HL-60/S4 (cell line): ENCODE results near the gene BANF1.
"Not testable (repeated sequence)": the region's sequence is repeated elsewhere in the genome, so short reads cannot be mapped to it uniquely, and the experiment has no call there.

Source experiments
- in situ Hi-C: fragments of 300-500 bp; cut with MboI; formaldehyde crosslinking; loops from 2 replicates; pipeline ENCODE4 v1.14.3; 2022; ENCODE audit warnings: low sequenced_read_pairs

BANF1 gene

GRCh38 chr11:66008468-66009101, 6.3 kb downstream of the BANF1 start:
- in situ Hi-C loops: no loop called here

GRCh38 chr11:66010036-66010435, 7.7 kb downstream of the BANF1 start:
- in situ Hi-C loops: not testable (repeated sequence)

DNA sequence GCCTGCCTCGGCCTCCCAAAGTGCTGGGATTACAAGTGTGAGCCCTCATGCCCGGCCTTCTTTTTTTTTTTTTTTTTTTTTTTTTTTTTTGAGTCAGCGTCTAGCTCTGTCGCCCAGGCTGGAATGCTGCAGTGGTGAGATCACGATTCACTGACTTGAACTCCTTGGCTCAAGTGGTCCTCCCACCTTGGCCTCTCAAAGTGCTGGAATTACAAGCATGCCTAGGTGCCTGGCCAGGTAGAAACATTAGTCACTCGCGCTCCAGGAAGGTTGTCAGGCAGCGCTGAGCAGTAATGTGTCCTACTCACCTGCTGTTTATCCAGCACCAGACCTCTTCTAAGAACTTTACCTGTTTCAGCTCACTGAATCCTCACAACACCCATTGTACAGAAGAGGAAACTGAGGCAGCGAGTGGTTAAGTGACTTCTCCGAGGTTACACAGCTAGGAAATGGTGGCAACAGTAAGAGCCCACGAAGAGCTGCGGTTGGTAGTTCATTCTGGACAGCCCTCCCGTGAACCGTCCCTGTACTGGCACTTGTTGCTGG, 9.0 kb downstream of the BANF1 start:
- in situ Hi-C loops: no loop called here

DNA sequence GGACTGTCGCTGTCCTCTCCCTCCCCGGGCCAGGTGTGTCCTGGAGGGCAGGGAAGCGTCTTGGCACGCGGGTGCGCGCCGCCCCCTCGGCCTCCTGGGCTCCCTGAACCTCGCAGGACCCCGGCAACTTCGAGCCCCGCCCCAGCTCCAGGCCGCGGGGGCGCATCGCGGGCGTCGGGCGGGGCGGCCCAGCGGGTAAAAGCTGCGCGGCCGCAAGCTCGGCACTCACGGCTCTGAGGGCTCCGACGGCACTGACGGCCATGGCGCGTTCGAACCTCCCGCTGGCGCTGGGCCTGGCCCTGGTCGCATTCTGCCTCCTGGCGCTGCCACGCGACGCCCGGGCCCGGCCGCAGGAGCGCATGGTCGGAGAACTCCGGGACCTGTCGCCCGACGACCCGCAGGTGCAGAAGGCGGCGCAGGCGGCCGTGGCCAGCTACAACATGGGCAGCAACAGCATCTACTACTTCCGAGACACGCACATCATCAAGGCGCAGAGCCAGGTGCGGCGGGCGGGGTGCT, 9.5 kb downstream of the BANF1 start, which contains the start of gene CST6:
Gene CST6, plus strand, starts transcription at position 224 of the 519 bp plus-strand sequence. Its CDS starts 37 bp downstream, at position 261.
- in situ Hi-C loops: no loop called here

DNA sequence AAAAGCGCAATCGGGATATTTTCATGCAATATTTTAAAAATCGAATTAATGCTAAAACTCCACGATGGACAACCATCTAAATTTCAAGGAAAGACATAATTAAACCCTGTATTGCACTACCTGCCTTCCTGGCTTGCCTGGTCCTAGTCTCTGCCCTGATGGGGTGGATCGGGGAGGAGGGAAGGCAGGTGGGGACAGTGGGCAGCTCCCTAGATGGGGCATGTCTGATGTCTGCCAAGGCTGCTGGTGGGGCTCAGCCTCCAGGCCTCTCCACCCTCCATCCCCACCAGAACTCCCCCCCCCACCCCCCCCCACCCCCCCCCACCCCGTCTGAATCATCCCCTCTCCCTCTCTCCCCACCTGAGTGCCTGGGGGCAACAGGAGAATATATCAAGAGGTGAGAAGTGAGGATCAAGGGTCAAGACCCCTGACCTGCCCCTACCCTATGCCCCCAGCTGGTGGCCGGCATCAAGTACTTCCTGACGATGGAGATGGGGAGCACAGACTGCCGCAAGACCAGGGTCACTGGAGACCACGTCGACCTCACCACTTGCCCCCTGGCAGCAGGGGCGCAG, 10.2 kb downstream of the BANF1 start:
- in situ Hi-C loops: no loop called here

GRCh38 chr11:66012946-66013761, 10.9 kb downstream of the BANF1 start:
- in situ Hi-C loops: no loop called here

DNA sequence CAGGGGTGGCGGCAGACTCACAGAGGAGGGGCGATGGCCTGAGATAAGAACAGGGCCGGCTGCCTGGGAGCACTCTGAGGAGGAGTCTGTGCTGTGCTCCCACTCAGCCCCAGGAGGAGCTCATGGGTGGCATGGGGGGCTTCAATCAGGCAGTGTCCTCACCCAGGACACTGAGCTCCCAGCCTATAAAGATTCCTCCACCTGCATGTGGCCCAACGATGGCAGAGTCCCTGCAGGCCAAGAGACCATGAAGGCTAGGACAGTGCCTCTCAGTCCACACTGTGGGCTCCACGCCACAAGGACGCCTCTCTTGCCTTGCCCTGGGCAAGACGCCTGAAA, 11.4 kb downstream of the BANF1 start:
- in situ Hi-C loops: no loop called here

DNA sequence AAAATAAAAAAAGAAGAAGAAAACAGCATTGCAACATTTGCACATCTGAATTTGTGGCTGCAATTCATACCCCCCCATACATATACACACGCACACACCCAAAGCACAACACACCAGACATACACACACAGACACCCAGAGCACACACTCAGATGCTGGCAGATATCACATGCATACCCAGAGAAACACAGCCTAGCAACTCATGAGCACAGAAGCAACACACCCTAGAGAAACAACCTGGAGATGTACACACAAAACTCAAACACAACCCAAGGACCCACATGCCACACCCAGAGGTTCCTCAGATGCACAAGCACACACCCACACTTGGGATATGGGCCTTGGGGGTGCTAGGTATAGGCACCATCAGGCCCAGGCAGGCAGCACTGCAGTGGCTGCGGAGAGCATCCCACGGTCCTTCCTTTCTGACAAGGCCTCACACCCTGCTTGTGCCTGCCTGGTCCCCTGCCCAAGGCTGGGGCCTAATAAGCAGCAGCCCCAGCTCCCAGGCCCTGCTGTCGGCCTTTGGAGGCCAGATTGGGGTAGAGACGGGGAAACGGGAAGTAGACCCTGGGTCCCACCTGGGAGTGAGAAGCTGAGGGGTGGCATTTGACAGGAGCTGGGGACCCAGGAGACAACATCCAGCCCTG, 12.6 kb downstream of the BANF1 start:
- in situ Hi-C loops: no loop called here

- in situ Hi-C loops: no loop called here
These were observed 13.2 kb downstream of the BANF1 start for GRCh38 chr11:66015454-66015881.

GRCh38 chr11:66015936-66016792, 13.9 kb downstream of the BANF1 start:
- in situ Hi-C loops: no loop called here

- in situ Hi-C loops: no loop called here
These were observed 14.5 kb downstream of the BANF1 start for GRCh38 chr11:66016793-66017177.

DNA sequence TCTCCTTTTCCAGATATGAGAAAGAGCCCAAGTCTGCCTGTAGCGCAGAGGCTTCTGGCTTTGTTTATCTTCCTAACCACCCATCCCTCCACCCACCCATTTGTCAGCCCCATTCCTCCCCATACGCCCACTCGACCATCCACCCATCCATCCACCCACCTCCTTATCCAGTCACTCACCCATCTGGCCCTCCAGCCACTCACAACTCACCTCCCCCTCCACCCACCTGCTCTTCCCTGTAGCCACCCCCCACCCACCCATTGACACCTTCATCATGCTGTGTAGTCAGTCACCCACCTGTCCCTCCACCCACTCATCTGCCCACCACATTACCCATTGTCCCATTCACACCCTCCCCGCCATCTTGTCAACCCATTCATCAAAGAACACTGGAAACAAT, 15.0 kb downstream of the BANF1 start:
- in situ Hi-C loops: no loop called here

DNA sequence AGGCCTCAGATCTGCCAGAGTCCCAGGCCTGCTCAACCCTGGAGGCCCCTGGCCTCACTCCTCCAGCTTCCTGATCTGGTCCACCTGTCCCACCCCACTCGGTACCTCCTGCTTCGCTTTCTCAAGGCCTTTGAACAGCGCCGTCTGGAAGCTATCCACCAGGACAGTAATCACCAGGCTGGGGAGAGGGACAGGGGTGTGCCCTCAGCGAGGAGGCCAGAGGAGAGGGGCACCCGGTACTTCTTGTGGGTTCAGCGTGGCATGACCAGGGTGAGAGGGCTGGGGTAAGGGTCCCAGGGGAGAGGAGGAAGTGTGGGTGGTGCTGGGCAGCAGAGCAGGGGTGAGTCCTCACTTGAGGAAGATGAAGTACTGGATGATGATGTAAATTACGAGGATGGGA, 17.9 kb downstream of the BANF1 start:
- in situ Hi-C loops: no loop called here

GRCh38 chr11:66020618-66021357, 18.5 kb downstream of the BANF1 start:
- in situ Hi-C loops: no loop called here

DNA sequence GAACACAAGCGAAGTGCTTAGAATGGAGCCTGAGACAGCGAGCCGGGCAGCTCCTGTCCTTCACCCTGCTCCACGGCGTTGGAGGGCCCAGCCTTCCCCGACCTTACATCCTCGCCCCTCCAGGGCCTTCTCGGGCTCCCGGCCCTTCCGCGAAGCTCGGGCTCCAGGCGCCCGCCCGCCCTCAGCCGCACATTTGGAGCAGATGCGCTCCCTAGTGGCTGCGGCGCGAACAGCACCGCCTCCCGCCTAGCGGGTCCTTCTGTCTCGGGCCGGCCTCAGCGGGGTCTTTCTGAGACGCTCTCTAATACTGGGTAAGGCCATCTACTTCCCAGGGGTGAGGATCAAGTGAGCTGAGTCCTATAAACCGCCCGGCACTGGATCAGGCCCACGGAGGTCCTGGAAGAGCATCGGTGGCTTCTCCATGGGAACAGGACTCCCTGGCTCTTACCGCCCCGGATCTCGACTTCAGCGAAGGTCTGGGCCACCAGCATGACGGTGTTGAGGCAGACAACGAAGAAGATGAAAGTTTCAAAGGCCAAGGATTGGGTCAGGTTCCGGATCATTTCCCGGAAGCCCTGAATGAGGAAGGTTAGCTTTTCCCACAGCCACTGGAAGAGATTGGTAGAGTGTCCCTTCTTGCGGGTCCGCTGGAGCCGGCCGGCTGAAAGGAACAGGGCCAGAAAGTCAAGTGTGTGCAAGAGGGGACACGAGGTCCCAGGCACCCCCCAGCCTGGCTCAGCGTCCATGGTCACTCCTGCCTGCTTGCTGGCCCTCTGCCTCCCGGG, 20.3 kb downstream of the BANF1 start:
- in situ Hi-C loops: no loop called here

DNA sequence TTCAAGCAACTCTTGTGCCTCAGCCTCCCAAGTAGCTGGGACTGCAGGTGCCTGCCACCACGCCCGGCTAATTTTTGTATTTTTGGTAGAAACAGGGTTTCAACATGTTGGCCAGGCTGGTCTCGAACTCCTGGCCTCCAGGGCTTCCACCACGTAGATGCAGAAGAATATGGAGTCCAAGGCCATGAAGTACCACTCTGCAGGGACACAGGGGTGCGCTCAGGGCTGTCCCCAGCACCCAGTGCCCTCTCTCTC, 20.8 kb downstream of the BANF1 start:
- in situ Hi-C loops: not testable (repeated sequence)

- in situ Hi-C loops: no loop called here
These were observed 23.8 kb downstream of the BANF1 start, which contains the start of gene CATSPER1 for GRCh38 chr11:66026017-66026529. Gene CATSPER1, minus strand, starts transcription at chr11:66026479. Its CDS starts 100 bp downstream, at chr11:66026379.

DNA sequence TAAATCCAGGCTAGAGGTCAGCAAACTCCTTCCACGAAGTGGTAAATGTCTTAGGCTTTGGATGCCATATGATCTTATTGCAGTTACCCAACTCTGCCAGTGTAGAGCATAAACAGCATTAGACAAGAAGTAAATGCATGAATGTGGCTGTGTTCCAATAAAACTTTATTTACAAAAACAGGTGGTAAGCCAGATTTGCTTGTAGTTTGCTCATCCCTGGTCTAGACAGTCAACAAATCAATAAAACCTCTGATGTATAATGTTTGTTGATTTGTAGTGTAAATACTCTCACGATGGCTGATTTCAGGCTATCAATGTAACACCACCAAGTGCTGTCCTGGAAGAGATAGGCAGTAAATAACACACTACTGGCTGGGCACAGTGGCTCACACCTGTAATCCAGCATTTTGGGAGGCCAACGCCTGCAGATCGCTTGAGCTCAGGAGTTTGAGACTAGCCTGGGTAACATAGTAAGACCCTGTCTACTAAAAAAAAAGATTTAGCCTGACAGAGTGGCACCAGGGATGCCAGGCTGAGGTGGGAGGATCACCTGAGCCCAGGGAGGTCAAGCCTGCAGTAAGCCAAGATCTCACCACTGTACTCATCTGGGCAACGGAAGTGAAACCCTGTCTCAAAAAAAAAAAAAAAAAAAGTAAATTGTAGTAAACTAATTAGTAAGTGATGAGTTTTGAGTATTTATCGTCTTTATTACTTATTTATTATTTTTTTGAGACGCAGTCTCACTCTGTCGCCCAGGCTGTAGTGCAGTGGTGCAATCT, 30.8 kb downstream of the BANF1 start:
- in situ Hi-C loops: no loop called here
